Lower lobe of right lung (tissue), 2 donors: ENCODE results near the gene LMF1. TPM values are rescaled to one million over a fixed set of nuclear protein-coding genes. Genes with fewer than 3 reads are reported as not detected.

Experiments
- ATAC-seq, 2 donors: fragments of 200-7000 bp; cut with Tn5 transposase; one replicate each; pipeline ENCODE4 v1.9.1; 2020 to 2022; ENCODE audit warnings: mild to moderate bottlenecking in 2 of 2, moderate library complexity in 2 of 2
- DNase-seq: peaks from one replicate; pipeline ENCODE4 v3.0.0-alpha.2; 2020
- H3K27ac ChIP-seq: fragments of 200-600 bp; one replicate; pipeline ENCODE4 v1.8.0; 2022
- H3K27me3 ChIP-seq: fragments of 200-600 bp; one replicate; pipeline ENCODE4 v1.8.0; 2022; ENCODE audit warnings: low read depth
- H3K36me3 ChIP-seq: fragments of 200-600 bp; one replicate; pipeline ENCODE4 v1.8.0; 2022; ENCODE audit warnings: mild to moderate bottlenecking
- H3K4me1 ChIP-seq: fragments of 200-600 bp; one replicate; pipeline ENCODE4 v1.8.0; 2022
- H3K4me3 ChIP-seq: fragments of 200-600 bp; one replicate; pipeline ENCODE4 v1.8.0; 2022; ENCODE audit warnings: mild to moderate bottlenecking
- H3K9me3 ChIP-seq: fragments of 200-600 bp; one replicate; pipeline ENCODE4 v1.8.0; 2022
- intact Hi-C: fragments of 100-400 bp; cut with DNase I; formaldehyde crosslinking; loops from one replicate; pipeline ENCODE4 v1.11.0; 2022
- total RNA-seq: library from RNA; stranded (reverse); fragmentation: NEBNext Ultra II Directional; extraction: Animal tissue kit (Norgen Biotek cat#: 25700); gene quantifications from one replicate; pipeline ENCODE4 v1.2.1, GENCODE V29; 2021
- TF ChIP-seq, protein P1 (sequence below): fragments of 200-600 bp; IDR thresholded peaks from one replicate; pipeline ENCODE4 v1.8.0; 2022; ENCODE audit warnings: antibody characterized with exemption, mild to moderate bottlenecking
- donor health status: DM: no; HTN: yes; CAD: no; lungs with severe emphysema.

LMF1 gene
- total RNA-seq, 1 donor from 2014 or later = 23.8 TPM

DNA sequence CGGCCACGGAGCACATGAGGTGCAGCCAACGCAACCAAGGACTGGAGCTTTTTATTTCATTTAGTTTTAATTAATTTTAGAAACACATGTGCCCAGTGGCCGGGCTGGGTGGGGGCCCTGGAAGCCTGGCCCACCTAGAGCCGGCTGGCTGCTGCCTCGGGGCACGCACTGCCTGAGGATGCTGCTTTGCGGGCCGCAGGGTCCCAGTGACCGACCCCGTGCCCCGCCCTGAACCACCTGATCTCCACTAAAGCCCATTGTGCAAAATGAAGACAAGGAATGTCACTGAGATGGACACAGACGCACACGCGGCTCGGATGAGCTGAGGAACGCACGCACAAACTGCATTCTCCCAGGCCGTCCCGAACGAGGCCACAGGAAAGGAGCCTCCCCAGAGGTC, 39.6 kb downstream of the LMF1 start:
- ATAC-seq (no peak), DNase-seq (no peak)
- intact Hi-C loops = no loop called here
- H3K9me3 ChIP-seq = no peaks in the 10 kb centered on the region
- no peak overlapping the region for H3K27ac ChIP-seq
- H3K4me3 ChIP-seq = no peak overlapping the region
- no peaks in the 10 kb centered on the region for H3K4me1 ChIP-seq
- TF ChIP-seq, protein P1, sequence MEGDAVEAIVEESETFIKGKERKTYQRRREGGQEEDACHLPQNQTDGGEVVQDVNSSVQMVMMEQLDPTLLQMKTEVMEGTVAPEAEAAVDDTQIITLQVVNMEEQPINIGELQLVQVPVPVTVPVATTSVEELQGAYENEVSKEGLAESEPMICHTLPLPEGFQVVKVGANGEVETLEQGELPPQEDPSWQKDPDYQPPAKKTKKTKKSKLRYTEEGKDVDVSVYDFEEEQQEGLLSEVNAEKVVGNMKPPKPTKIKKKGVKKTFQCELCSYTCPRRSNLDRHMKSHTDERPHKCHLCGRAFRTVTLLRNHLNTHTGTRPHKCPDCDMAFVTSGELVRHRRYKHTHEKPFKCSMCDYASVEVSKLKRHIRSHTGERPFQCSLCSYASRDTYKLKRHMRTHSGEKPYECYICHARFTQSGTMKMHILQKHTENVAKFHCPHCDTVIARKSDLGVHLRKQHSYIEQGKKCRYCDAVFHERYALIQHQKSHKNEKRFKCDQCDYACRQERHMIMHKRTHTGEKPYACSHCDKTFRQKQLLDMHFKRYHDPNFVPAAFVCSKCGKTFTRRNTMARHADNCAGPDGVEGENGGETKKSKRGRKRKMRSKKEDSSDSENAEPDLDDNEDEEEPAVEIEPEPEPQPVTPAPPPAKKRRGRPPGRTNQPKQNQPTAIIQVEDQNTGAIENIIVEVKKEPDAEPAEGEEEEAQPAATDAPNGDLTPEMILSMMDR = no peak
- peaks cover 33% of the 10 kb centered on the region for H3K36me3 ChIP-seq
- H3K27me3 ChIP-seq = no peaks in the 10 kb centered on the region

DNA sequence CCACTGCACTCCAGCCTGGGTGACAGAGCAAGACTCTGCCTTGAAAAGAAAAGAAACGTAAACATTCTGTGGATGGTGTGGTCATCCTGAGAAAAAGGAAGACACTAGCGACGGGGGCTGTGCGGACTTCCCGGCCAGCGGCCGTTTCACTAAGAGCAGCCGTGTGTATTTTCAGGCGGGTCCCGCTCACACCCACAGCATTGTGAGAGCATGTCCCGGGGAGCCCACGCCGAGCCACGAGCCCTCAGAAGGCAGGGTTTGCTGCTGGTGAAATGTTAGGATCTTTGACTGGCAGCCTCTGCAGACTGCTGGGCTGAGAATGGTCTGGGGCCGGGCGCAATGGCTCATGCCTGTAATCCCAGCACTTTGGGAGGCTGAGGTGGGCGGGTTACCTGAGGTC, 40.3 kb downstream of the LMF1 start:
- H3K4me1 ChIP-seq = no peaks in the 10 kb centered on the region
- H3K36me3 ChIP-seq = peaks cover 33% of the 10 kb centered on the region
- H3K27me3 ChIP-seq = no peaks in the 10 kb centered on the region
- intact Hi-C loops = no loop called here
- no peaks in the 10 kb centered on the region for H3K9me3 ChIP-seq
- H3K27ac ChIP-seq = no peak overlapping the region
- ATAC-seq = no peak
- H3K4me3 ChIP-seq = no peak overlapping the region
- TF ChIP-seq, protein P1 = no peak
- no peak for DNase-seq

DNA sequence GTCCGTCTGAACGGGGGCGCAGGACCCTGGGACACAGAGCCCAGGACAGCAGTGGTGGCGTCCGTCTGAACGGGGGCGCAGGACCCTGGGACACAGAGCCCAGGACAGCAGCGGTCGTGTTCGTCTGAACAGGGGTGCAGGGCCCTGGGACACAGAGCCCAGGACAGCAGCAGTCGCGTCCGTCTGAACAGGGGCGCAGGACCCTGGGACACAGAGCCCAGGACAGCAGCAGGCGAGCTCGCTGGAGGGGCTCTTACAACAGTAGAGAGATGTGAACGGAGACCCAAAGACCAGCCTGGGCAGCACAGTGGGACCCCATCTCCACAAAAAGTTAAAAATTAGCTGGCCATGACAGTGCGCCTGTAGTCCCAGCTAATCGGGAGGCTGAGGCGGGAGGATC, 40.7 kb downstream of the LMF1 start:
- no peaks in the 10 kb centered on the region for H3K27me3 ChIP-seq
- intact Hi-C loops = no loop called here

DNA sequence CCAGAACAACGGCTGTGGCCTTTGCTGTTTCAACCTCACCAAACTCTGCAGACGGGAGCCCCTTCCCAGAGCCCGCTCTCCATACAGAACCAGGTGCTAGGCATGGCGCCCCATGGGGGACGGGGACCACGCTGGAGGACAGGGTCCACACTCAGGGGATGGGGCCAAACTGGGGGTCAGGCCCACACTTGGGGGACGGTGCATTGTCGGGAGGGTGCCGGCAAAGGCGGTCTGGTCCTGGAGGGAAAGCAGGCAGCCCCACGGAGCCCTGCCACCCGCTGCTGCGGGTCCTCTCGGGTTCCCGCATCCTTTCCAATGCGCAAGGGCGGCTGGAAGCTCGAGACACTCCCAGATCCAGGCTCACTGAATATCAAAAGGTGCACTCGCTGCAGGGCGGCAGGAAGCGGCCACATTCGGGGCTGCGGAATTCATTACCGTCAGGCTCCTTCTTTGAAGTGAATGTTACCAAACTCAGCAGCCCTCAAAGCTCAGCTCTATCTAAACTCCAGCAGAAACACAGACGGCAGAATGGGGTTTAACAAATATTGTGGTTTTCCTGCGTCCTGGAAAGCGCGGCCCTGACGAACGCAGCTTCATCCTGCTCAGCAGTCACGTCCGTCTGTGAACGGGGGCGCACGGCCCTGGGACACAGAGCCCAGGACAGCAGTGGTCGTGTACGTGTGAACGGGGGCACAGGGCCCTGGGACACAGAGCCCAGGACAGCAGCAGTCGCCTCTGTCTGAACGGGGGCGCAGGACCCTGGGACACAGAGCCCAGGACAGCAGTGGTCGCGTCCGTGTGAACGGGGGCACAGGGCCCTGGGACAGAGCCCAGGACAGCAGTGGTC, 41.3 kb downstream of the LMF1 start:
- ATAC-seq (no peak), DNase-seq (no peak)
- no peaks in the 10 kb centered on the region for H3K9me3 ChIP-seq
- TF ChIP-seq, protein P1 = no peak
- intact Hi-C loops = no loop called here
- no peak overlapping the region for H3K27ac ChIP-seq
- no peak overlapping the region for H3K4me3 ChIP-seq
- H3K4me1 ChIP-seq = no peaks in the 10 kb centered on the region
- H3K36me3 ChIP-seq = peaks cover 33% of the 10 kb centered on the region
- no peaks in the 10 kb centered on the region for H3K27me3 ChIP-seq

More for the DNA sequence above, 40.7 kb downstream of the LMF1 start:
- TF ChIP-seq, protein P1 = no peak
- H3K27ac ChIP-seq = no peak overlapping the region
- H3K4me3 ChIP-seq = no peak overlapping the region
- DNase-seq = no peak
- H3K4me1 ChIP-seq = no peaks in the 10 kb centered on the region
- ATAC-seq = no peak
- no peaks in the 10 kb centered on the region for H3K9me3 ChIP-seq
- H3K36me3 ChIP-seq = peaks cover 33% of the 10 kb centered on the region

DNA sequence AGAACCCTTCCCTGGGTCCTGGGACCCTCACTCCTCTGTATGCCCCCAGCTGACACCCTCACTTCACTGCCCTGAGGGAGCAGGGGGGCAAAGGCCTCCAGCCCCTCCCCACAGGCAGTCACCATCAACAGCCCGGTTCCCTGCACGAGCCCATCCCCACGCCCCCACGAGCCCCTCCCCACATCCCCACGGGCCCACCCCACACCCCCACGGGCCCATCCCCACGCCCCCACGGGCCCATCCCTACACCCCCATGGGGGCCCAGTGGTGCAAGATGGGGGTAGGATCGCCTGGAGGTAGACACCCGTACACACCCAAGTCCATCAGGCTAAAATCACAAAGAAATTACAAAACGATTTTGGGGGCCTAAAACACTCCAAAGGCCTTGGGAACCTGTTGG, 42.3 kb downstream of the LMF1 start:
- Histone ChIP-seq H3K36me3 (peaks cover 26% of the 10 kb centered on the region), H3K4me3 (no peak overlapping the region), H3K4me1 (no peaks in the 10 kb centered on the region), H3K27me3 (no peaks in the 10 kb centered on the region), H3K9me3 (no peaks in the 10 kb centered on the region), H3K27ac (no peak overlapping the region)
- TF ChIP-seq, protein P1 = no peak
- intact Hi-C loops = no loop called here
- no peak for DNase-seq
- no peak for ATAC-seq
